ENCODE results near the gene FAM20C.

Gene FAM20C

GRCh38 chr7:256461-256940 lies 64.1 kb downstream of the FAM20C start:
- no peak for DNase-seq (ENCODE audit: low read depth)
- TF ChIP-seq CTCF (IDR thresholded peaks at IDR 0.05; ENCODE audit: low read length, missing control alignments): no peak
- no peak overlapping the region for H3K4me3 ChIP-seq (replicated peaks; ENCODE audit: low read depth, low read length)

GRCh38 chr7:256981-257646 lies 64.7 kb downstream of the FAM20C start:
- no peak for TF ChIP-seq CTCF (IDR thresholded peaks at IDR 0.05; ENCODE audit: low read length, missing control alignments)
- no peak for DNase-seq (ENCODE audit: low read depth)
- no peak overlapping the region for H3K4me3 ChIP-seq (replicated peaks; ENCODE audit: low read depth, low read length)

DNA sequence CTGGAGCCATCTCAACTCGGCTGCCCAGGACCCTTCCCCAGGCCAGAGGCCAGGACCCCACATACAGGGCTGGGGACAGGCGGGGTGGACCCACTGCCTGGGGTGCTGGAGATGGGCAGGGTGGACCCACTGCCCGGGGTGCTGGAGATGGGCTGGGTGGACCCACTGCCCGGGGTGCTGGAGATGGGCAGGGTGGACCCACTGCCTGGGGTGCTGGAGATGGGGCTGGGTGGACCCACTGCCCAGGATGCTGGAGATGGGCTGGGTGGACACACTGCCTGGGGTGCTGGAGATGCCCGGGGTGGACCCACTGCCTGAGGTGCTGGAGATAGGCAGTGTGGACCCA lies 65.2 kb downstream of the FAM20C start:
- no peak for DNase-seq (ENCODE audit: low read depth)
- no peak overlapping the region for H3K4me3 ChIP-seq (replicated peaks; ENCODE audit: low read depth, low read length)
- no peak for TF ChIP-seq CTCF (IDR thresholded peaks at IDR 0.05; ENCODE audit: low read length, missing control alignments)

DNA sequence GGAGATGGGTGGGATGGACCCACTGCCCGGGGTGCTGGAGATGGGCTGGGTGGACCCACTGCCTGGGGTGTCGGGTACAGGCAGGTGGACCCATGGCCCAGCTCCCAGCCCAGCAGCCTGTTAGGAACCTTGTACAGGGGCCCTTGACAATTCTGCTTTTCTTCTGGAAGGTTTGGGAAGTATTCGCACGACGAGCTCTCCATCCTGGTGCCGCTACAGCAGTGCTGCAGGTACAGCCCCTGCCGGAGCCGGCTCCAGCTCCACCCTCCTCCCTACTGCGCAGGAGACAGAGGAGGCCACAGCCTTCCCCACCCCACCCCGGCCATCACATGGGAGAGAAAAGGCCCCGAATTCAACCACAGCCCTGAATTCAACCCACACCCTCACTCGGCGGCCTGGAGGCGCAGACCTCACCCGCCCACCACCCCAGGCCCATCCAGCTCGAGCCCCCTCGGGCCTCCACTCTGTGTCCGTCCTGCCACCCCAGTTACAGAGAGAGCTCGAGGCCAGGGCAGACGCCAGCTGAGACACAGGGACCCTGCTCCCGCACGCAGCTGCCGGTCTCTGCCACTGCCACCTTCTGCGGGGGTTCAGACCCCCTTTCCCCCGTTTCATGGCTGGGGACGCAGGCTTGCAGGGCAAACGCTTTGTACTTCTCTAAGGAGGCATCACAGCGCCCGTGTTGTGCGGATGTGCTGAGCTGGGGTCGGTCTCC lies 66.3 kb downstream of the FAM20C start:
- no peak for DNase-seq (ENCODE audit: low read depth)
- H3K4me3 ChIP-seq (replicated peaks; ENCODE audit: low read depth, low read length): no peak overlapping the region
- no peak for TF ChIP-seq CTCF (IDR thresholded peaks at IDR 0.05; ENCODE audit: low read length, missing control alignments)

- no peak for TF ChIP-seq CTCF (IDR thresholded peaks at IDR 0.05; ENCODE audit: low read length, missing control alignments)
- H3K4me3 ChIP-seq (replicated peaks; ENCODE audit: low read depth, low read length): no peak overlapping the region
- DNase-seq (ENCODE audit: low read depth): no peak
Observed at GRCh38 chr7:259191-259505, 66.8 kb downstream of the FAM20C start.

DNA sequence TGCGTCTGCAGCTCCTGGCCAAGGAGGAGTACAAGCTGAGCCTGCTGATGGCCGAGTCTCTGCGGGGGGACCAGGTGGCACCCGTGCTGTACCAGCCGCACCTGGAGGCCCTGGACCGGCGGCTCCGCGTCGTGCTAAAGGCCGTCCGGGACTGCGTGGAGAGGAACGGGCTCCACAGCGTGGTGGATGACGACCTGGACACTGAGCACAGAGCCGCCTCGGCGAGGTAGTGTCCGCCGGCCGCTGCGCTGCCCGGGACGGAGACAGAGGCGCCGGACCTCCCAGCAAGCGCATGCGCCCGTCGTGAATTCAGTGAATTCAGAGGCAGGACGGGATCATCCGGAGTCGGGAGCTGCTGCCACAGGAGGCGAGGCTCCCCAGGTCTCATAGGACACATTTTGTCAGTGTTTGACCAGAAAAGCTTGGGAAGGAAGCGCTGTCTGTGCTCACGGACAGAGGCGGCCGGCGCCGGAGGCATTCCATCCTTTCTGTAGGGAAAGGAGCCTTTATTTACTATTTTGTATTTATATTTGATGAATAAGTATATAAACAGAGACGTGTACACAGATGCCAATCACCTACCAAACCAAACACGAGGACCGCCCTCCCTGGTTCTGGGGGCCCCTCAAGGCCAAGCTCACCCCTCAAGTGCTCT lies 67.5 kb downstream of the FAM20C start:
- DNase-seq (ENCODE audit: low read depth): no peak
- H3K4me3 ChIP-seq (replicated peaks; ENCODE audit: low read depth, low read length): no peak overlapping the region
- no peak for TF ChIP-seq CTCF (IDR thresholded peaks at IDR 0.05; ENCODE audit: low read length, missing control alignments)

Measured in fibroblast of pulmonary artery (primary cell).